Measurements from ENCODE around the gene SLC35F4. TPM values are rescaled to one million over a fixed set of nuclear protein-coding genes. Genes with fewer than 3 reads are reported as not detected.

The SLC35F4 gene
- total and polyA plus RNA-seq, 2 of the 8 experiments (the other 6 are each of a cell fraction or from before 2014, with no cell fraction given): not detected

DNA sequence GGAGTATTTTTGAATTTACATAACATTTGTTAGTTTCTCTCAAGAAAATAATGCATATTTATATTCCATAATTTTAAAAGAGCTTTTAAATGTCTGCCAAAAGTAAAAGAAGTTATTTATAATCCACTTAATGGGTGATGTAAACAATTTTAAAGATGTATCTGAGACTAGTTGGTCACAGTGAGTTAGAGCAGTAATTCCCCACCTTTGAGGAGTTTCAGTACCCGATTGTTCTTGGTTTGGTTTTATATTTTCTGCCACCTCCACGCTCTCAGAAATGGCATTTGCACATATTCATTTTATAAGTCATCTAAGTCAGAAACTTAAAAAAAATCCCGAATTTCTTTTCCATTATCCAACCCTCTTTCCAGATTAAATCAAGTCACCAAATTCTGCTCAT lies 153.2 kb downstream of the SLC35F4 start:
- CTCF ChIA-PET (ENCODE audit: partially characterized antibody): interaction anchor here (2.2 kb wide), 1 partner anchor 20 kb away, joined by 9 read pairs; no protein-coding TSS in a partner anchor

More for the DNA sequence above, 153.2 kb downstream of the SLC35F4 start:
- H4K8ac ChIP-seq (ENCODE audit: extremely low read depth, insufficient read depth, low read length): no peak overlapping the region
- 0 out of 8 replicates have a peak, but pooled peaks cover 0 to 6% (median 0%) of the 10 kb centered on the region in 4 experiments for H3K36me3 ChIP-seq (ENCODE audit: control insufficient read depth in 2 of 4, insufficient read depth in 4 of 4, low read length in 3 of 4)
- FAIRE-seq (no peak), DNase-seq (ENCODE audit: low read depth in 1 of 2, low spot score in 2 of 2) (no peak)
- POLR2A ChIA-PET (ENCODE audit: partially characterized antibody): no interaction called here
- TF ChIP-seq POLR2A (IDR thresholded peaks at IDR 0.05; ENCODE audit: control extremely low read depth in 1 of 2, low read depth in 2 of 2, low read length in 2 of 2): no peak
- no peak for TF ChIP-seq PHF8 (conservative IDR thresholded peaks at IDR 0.05; ENCODE audit: low read depth, low read length)
- peaks cover 11 to 15% of the 10 kb centered on the region in 2 experiments for H3K9me3 ChIP-seq (ENCODE audit: insufficient read depth in 2 of 2, low read depth in 1 of 2, low read length in 1 of 2)
- no peak overlapping the region for H3K14ac ChIP-seq (ENCODE audit: insufficient read length)
- H2BK15ac ChIP-seq (ENCODE audit: low read length): no peak overlapping the region
- no peak overlapping the region for H4K91ac ChIP-seq (replicated peaks; ENCODE audit: insufficient read length, low read length)
- H2BK20ac ChIP-seq (ENCODE audit: low read length): no peak overlapping the region
- H4K5ac ChIP-seq (ENCODE audit: insufficient read length, low read depth, low read length): no peak overlapping the region
- WGBS, 2 experiments (ENCODE audit: extremely low coverage in 1 of 2, insufficient coverage in 1 of 2, insufficient read length in 1 of 2, insufficient replicate concordance in 2 of 2, low coverage in 1 of 2, low lambda C conversion rate in 2 of 2, missing lambda C conversion rate in 1 of 2): 79 to 100% methylated on average over 1 to 3 of the region's 3 CpGs
- H3K4me2 ChIP-seq (ENCODE audit: insufficient read depth in 1 of 2, low read depth in 2 of 2, low read length in 2 of 2): no peak overlapping the region
- no peak overlapping the region; the same call in 1 of the 2 replicates for H3K18ac ChIP-seq (ENCODE audit: extremely low read depth, low read length)
- no peak overlapping the region for H2AK5ac ChIP-seq (ENCODE audit: low read depth, low read length)
- no peak overlapping the region for H3K56ac ChIP-seq (replicated peaks; ENCODE audit: insufficient read length, low read depth, low read length)
- no peak overlapping the region for H3K4me3 ChIP-seq (ENCODE audit: extremely low read depth in 1 of 4, insufficient read depth in 2 of 4, low read depth in 3 of 4, low read length in 4 of 4)
- no peak overlapping the region for H3K4ac ChIP-seq (replicated peaks; ENCODE audit: insufficient read length, low read depth, low read length)
- H3K27me3 ChIP-seq (replicated peaks in 1 of 4; ENCODE audit: control insufficient read depth in 3 of 4, extremely low read depth in 1 of 4, insufficient read depth in 3 of 4, low read length in 3 of 4): peaks cover 0 to 1% (median 0%) of the 10 kb centered on the region in 4 experiments; a peak in 1 of 7 replicates
- H3K79me2 ChIP-seq (ENCODE audit: control insufficient read depth in 1 of 2, insufficient read depth in 2 of 2, low read length in 2 of 2): no peaks in the 10 kb centered on the region
- H3K4me1 ChIP-seq (replicated peaks in 1 of 4; ENCODE audit: control insufficient read depth in 3 of 4, insufficient read depth in 4 of 4, low read length in 3 of 4): peaks cover 0 to 12% (median 5%) of the 10 kb centered on the region in 4 experiments; a peak in 4 of 7 replicates
- no peak overlapping the region for H2BK5ac ChIP-seq (ENCODE audit: low read depth, low read length)
- no peaks in the 10 kb centered on the region for H4K20me1 ChIP-seq (replicated peaks in 1 of 2; ENCODE audit: control insufficient read depth in 1 of 2, insufficient read depth in 2 of 2, low read length in 2 of 2)
- H3K23me2 ChIP-seq (ENCODE audit: low read depth, low read length): no peaks in the 10 kb centered on the region
- no peak overlapping the region for H3K23ac ChIP-seq (ENCODE audit: insufficient read length)
- H3K9ac ChIP-seq (replicated peaks in 1 of 4; ENCODE audit: extremely low read depth in 1 of 4, low read depth in 3 of 4, low read length in 3 of 4): no peak overlapping the region
- H3K79me1 ChIP-seq (ENCODE audit: low read depth, low read length): no peaks in the 10 kb centered on the region
- H2BK120ac ChIP-seq (replicated peaks; ENCODE audit: low read depth, low read length): no peak overlapping the region
- no peak overlapping the region for H2AFZ ChIP-seq (ENCODE audit: low read length)
- H3K27ac ChIP-seq (ENCODE audit: low read depth, low read length): no peak overlapping the region
- no peak overlapping the region; the same call in 1 of the 2 replicates for H2BK12ac ChIP-seq (ENCODE audit: low read depth, low read length)
